IMR-90 (cell line): ENCODE measurements around the gene ZFYVE26. TPM values are rescaled to one million over a fixed set of nuclear protein-coding genes. Genes with fewer than 3 reads are reported as not detected.

Experiments used
- ATAC-seq: fragments of 200-7000 bp; cut with Tn5 transposase; 2 replicates; pipeline ENCODE4 v1.9.1; 2020; ENCODE audit warnings: low read depth, mild to moderate bottlenecking, moderate library complexity
- BruUV-seq: library from RNA; stranded (reverse); fragments of 400-500 nt; replicated peaks from 2 replicates; lab custom pipeline; 2021; lab: Mats Ljungman, UMichigan
- CTCF ChIA-PET: fragments of 300-600 bp; formaldehyde crosslinking; extraction: SDS; loops from one replicate; lab custom pipeline; 2021; ENCODE audit warnings: antibody characterized with exemption; lab: Yijun Ruan, JAX
- POLR2A ChIA-PET: fragments of 300-600 bp; sonication (Branson Sonifier 250); formaldehyde crosslinking; loops from one replicate; lab custom pipeline; 2022; ENCODE audit warnings: antibody characterized with exemption; ENCODE audit not compliant: unreplicated experiment; lab: Charles Lee
- DNase-seq: peaks from one replicate; pipeline ENCODE4 v3.0.0; 2013
- H2AFZ ChIP-seq: replicated peaks from 2 replicates; pipeline ENCODE3; 2013; ENCODE audit warnings: low read length, mild to moderate bottlenecking; ENCODE audit not compliant: poor library complexity
- H2AK5ac ChIP-seq: 2 replicates; pipeline ENCODE4 v1.6.1; 2013; ENCODE audit warnings: low read depth, low read length, inconsistent platforms
- H2AK9ac ChIP-seq: replicated peaks from 2 replicates; pipeline ENCODE3; 2013; ENCODE audit warnings: mild to moderate bottlenecking, low read depth, low read length, moderate library complexity; ENCODE audit not compliant: poor library complexity
- H2BK120ac ChIP-seq: 2 replicates; pipeline ENCODE4 v1.6.1; 2013; ENCODE audit warnings: low read depth, low read length, inconsistent platforms
- H2BK15ac ChIP-seq: 3 replicates; pipeline ENCODE4 v1.6.1; 2013; ENCODE audit warnings: low read depth, low read length, inconsistent platforms
- H2BK20ac ChIP-seq: 2 replicates; pipeline ENCODE4 v1.6.1; 2013; ENCODE audit warnings: low read depth, mild to moderate bottlenecking, inconsistent platforms, low read length, moderate library complexity
- H2BK5ac ChIP-seq: 2 replicates; pipeline ENCODE4 v1.6.1; 2013; ENCODE audit warnings: mild to moderate bottlenecking, low read depth, low read length, inconsistent platforms; ENCODE audit not compliant: poor library complexity, severe bottlenecking
- H3K14ac ChIP-seq: replicated peaks from 2 replicates; pipeline ENCODE4 v1.6.1; 2013; ENCODE audit warnings: low read depth, low read length, inconsistent platforms
- H3K18ac ChIP-seq: 2 replicates; pipeline ENCODE4 v1.6.1; 2013; ENCODE audit warnings: low read depth, low read length, control low read depth
- H3K23ac ChIP-seq: 2 replicates; pipeline ENCODE4 v1.6.1; 2013; ENCODE audit warnings: low read depth, low read length, inconsistent platforms
- H3K27ac ChIP-seq: 2 replicates; pipeline ENCODE4 v1.5.1; 2013; ENCODE audit warnings: mild to moderate bottlenecking, control low read depth, low read length; ENCODE audit not compliant: insufficient read depth
- H3K27me3 ChIP-seq: 2 replicates; pipeline ENCODE4 v1.6.1; 2013; ENCODE audit warnings: low read length; ENCODE audit not compliant: control insufficient read depth, insufficient read depth
- H3K36me3 ChIP-seq: 2 replicates; pipeline ENCODE4 v1.6.1; 2013; ENCODE audit warnings: low read length, mixed read lengths; ENCODE audit not compliant: control insufficient read depth, insufficient read depth
- H3K4ac ChIP-seq: 2 replicates; pipeline ENCODE4 v1.6.1; 2013; ENCODE audit warnings: low read depth, low read length, inconsistent platforms
- H3K4me1 ChIP-seq: 2 replicates; pipeline ENCODE4 v1.6.1; 2013; ENCODE audit warnings: low read length, mixed read lengths; ENCODE audit not compliant: control insufficient read depth, insufficient read depth
- H3K4me2 ChIP-seq: 2 replicates; pipeline ENCODE4 v1.6.1; 2013; ENCODE audit warnings: low read depth, mild to moderate bottlenecking, control low read depth, low read length, moderate library complexity
- H3K4me3 ChIP-seq: 2 replicates; pipeline ENCODE4 v1.5.1; 2013; ENCODE audit warnings: low read depth, mild to moderate bottlenecking, control low read depth, low read length, moderate library complexity; ENCODE audit not compliant: insufficient read depth
- H3K56ac ChIP-seq: 2 replicates; pipeline ENCODE4 v1.6.1; 2013; ENCODE audit warnings: low read length, inconsistent platforms; ENCODE audit not compliant: insufficient read depth; ENCODE audit errors: extremely low read depth
- H3K79me1 ChIP-seq, 2 experiments: 2 replicates each; pipeline ENCODE4 v1.6.1; 2013; ENCODE audit warnings: low read length in 2 of 2, inconsistent platforms in 1 of 2, low read depth in 1 of 2
- H3K9ac ChIP-seq: 2 replicates; pipeline ENCODE4 v1.6.1; 2013; ENCODE audit warnings: low read depth, low read length, control low read depth
- H3K9me1 ChIP-seq: 2 replicates; pipeline ENCODE4 v1.6.1; 2013; ENCODE audit warnings: low read length, inconsistent platforms; ENCODE audit not compliant: insufficient read depth
- H3K9me3 ChIP-seq: 2 replicates; pipeline ENCODE4 v1.6.1; 2013; ENCODE audit warnings: low read length; ENCODE audit not compliant: control insufficient read depth, insufficient read depth
- H4K20me1 ChIP-seq: 2 replicates; pipeline ENCODE4 v1.6.1; 2013; ENCODE audit warnings: low read length, inconsistent platforms; ENCODE audit not compliant: insufficient read depth
- H4K5ac ChIP-seq: 2 replicates; pipeline ENCODE4 v1.6.1; 2013; ENCODE audit warnings: mild to moderate bottlenecking, low read depth, low read length, control low read depth
- H4K8ac ChIP-seq, 2 experiments: 2 replicates each; pipeline ENCODE4 v1.6.1; 2013; ENCODE audit warnings: low read depth in 2 of 2, low read length in 2 of 2, control low read depth in 1 of 2, inconsistent platforms in 1 of 2
- H4K91ac ChIP-seq: 2 replicates; pipeline ENCODE4 v1.6.1; 2013; ENCODE audit warnings: low read depth, low read length, inconsistent platforms; ENCODE audit not compliant: insufficient read depth
- BHLHE40 ChIP-seq: fragments of 150-350 bp; IDR thresholded peaks from 2 replicates; pipeline ENCODE4 v1.6.1; 2016; ENCODE audit warnings: mild to moderate bottlenecking, low read depth, low read length
- CEBPB ChIP-seq: IDR thresholded peaks from 2 replicates; pipeline ENCODE4 v1.6.1; 2012; ENCODE audit warnings: low read depth, low read length, improper control_type of control experiment
- CHD1 ChIP-seq: IDR thresholded peaks from 2 replicates; pipeline ENCODE4 v1.6.1; 2012; ENCODE audit warnings: low read depth, low read length, improper control_type of control experiment
- CTCF ChIP-seq: conservative IDR thresholded peaks from 2 replicates; pipeline ENCODE4 v1.5.1; 2012; ENCODE audit warnings: mild to moderate bottlenecking, low read depth, low read length, improper control_type of control experiment
- ELK1 ChIP-seq: fragments of 150-350 bp; IDR thresholded peaks from 2 replicates; pipeline ENCODE4 v1.6.1; 2016; ENCODE audit warnings: low read depth, mild to moderate bottlenecking, low read length, moderate library complexity, borderline replicate concordance
- FOS ChIP-seq: fragments of 150-350 bp; IDR thresholded peaks from 2 replicates; pipeline ENCODE4 v1.6.1; 2016; ENCODE audit warnings: low read depth, low read length
- MAZ ChIP-seq: IDR thresholded peaks from 2 replicates; pipeline ENCODE4 v1.6.1; 2012; ENCODE audit warnings: low read depth, mild to moderate bottlenecking, low read length, improper control_type of control experiment, moderate library complexity, borderline replicate concordance
- MXI1 ChIP-seq: IDR thresholded peaks from 2 replicates; pipeline ENCODE4 v1.6.1; 2012; ENCODE audit warnings: low read depth, mild to moderate bottlenecking, low read length, moderate library complexity, borderline replicate concordance
- NFE2L2 ChIP-seq: fragments of 150-350 bp; IDR thresholded peaks from 2 replicates; pipeline ENCODE4 v1.6.1; 2016; ENCODE audit warnings: low read depth, mild to moderate bottlenecking, low read length
- POLR2A ChIP-seq: IDR thresholded peaks from 2 replicates; pipeline ENCODE4 v1.6.1; 2012; ENCODE audit warnings: mild to moderate bottlenecking, low read depth, low read length
- RAD21 ChIP-seq: IDR thresholded peaks from 2 replicates; pipeline ENCODE4 v1.6.1; 2012; ENCODE audit warnings: low read length, improper control_type of control experiment
- RFX5 ChIP-seq: IDR thresholded peaks from 2 replicates; pipeline ENCODE4 v1.8.0; 2012; ENCODE audit warnings: low read depth, mild to moderate bottlenecking, low read length, moderate library complexity
- USF2 ChIP-seq: fragments of 150-350 bp; IDR thresholded peaks from 2 replicates; pipeline ENCODE4 v1.6.1; 2017; ENCODE audit warnings: mild to moderate bottlenecking, antibody characterized with exemption, low read length, low read depth
- WGBS, 2 experiments: methylation state at CpG; one replicate each; pipeline versions ENCODE4 v1.1.5 to v1.1.7; 2013; ENCODE audit warnings: missing lambda C conversion rate in 2 of 2; ENCODE audit not compliant: insufficient read length in 1 of 2; ENCODE audit errors: extremely low coverage in 2 of 2; 5-methylcytosine and 5-hydroxymethylcytosine counted together
- dilution Hi-C: fragments of 300-500 bp; cut with HindIII; formaldehyde crosslinking; loops from one replicate; pipeline ENCODE4 v1.14.3; 2018; ENCODE audit warnings: low sequenced_read_pairs; ENCODE audit not compliant: unreplicated experiment
- in situ Hi-C: fragments of 300-500 bp; cut with MboI; formaldehyde crosslinking; loops from 3 replicates; pipeline ENCODE4 v1.14.3; 2019; ENCODE audit warnings: low sequenced_read_pairs, inconsistent platforms, mixed read lengths
- intact Hi-C: fragments of 100-400 bp; cut with micrococcal nuclease; formaldehyde crosslinking; loops from 2 replicates; pipeline ENCODE4 v1.10.0; 2022
- polyA plus RNA-seq, 3 experiments: library from polyadenylated mRNA; depleted of rRNA; stranded (reverse); fragments of >200 nt; gene quantifications; 2 replicates each; pipeline ENCODE4 v1.2.3, GENCODE V29; 2012; ENCODE audit warnings: low replicate concordance in 1 of 3
- total RNA-seq: library from RNA; depleted of rRNA; stranded (reverse); fragments of >200 nt; gene quantifications from 2 replicates; pipeline ENCODE4 v1.2.3, GENCODE V29; 2012

The ZFYVE26 gene
- total and polyA plus RNA-seq, 2 of the 4 experiments (the other 2 are of a cell fraction), result 6.0 to 11.1 TPM

GRCh38 chr14:67850066-67850830, 33.9 kb upstream of the ZFYVE26 start:
- no peak overlapping the region for H2BK15ac ChIP-seq
- H4K5ac ChIP-seq, result no peak overlapping the region
- H3K18ac ChIP-seq, result no peak overlapping the region
- H3K36me3 ChIP-seq, result no peaks in the 10 kb centered on the region
- H2BK20ac ChIP-seq, result no peak overlapping the region
- H2BK120ac ChIP-seq, result no peak overlapping the region
- H4K8ac ChIP-seq, result no peak overlapping the region
- H2AFZ ChIP-seq, result no peak overlapping the region
- intact Hi-C loops (no loop called here), dilution Hi-C loops (no loop called here), in situ Hi-C loops (no loop called here)
- H3K9me1 ChIP-seq, result no peaks in the 10 kb centered on the region
- H3K4me1 ChIP-seq, result no peaks in the 10 kb centered on the region
- ATAC-seq (no peak), DNase-seq (no peak)
- no peak overlapping the region for H2AK5ac ChIP-seq
- ChIA-PET CTCF (no interaction called here), POLR2A (no interaction called here)
- no peak overlapping the region for H4K91ac ChIP-seq
- H3K27me3 ChIP-seq, result no peaks in the 10 kb centered on the region
- TF ChIP-seq CEBPB (no peak), USF2 (no peak), RFX5 (no peak), ELK1 (no peak), CTCF (no peak), BHLHE40 (no peak), POLR2A (no peak), MAZ (no peak), MXI1 (no peak), RAD21 (no peak), NFE2L2 (no peak), CHD1 (no peak), FOS (no peak)
- no peak overlapping the region for H3K23ac ChIP-seq
- no peak overlapping the region for H3K56ac ChIP-seq
- no peak overlapping the region for H3K4ac ChIP-seq
- peaks cover 0 to 5% of the 10 kb centered on the region in 2 experiments; a peak in 2 of 4 replicates for H3K79me1 ChIP-seq
- no peak overlapping the region for H3K4me3 ChIP-seq
- H3K27ac ChIP-seq, result no peak overlapping the region
- H2BK5ac ChIP-seq, result no peak overlapping the region
- WGBS, 2 experiments, result no CpG with 5 or more reads among the region's 9 CpGs
- H3K14ac ChIP-seq, result no peak overlapping the region
- no peak overlapping the region for H3K4me2 ChIP-seq
- no peak overlapping the region for H3K9ac ChIP-seq
- BruUV-seq, result no TSS peak
- H4K20me1 ChIP-seq, result no peaks in the 10 kb centered on the region; the same call in 1 of the 2 replicates
- H3K9me3 ChIP-seq, result no peaks in the 10 kb centered on the region
- H2AK9ac ChIP-seq, result no peak overlapping the region
